Measurements from ENCODE around the gene SRGAP3. TPM values are rescaled to one million over a fixed set of nuclear protein-coding genes. Genes with fewer than 3 reads are reported as not detected.

Gene SRGAP3
- total RNA-seq, 4 donors from 2014 or later: 13.1 to 84.9 (median 27.4) TPM

DNA sequence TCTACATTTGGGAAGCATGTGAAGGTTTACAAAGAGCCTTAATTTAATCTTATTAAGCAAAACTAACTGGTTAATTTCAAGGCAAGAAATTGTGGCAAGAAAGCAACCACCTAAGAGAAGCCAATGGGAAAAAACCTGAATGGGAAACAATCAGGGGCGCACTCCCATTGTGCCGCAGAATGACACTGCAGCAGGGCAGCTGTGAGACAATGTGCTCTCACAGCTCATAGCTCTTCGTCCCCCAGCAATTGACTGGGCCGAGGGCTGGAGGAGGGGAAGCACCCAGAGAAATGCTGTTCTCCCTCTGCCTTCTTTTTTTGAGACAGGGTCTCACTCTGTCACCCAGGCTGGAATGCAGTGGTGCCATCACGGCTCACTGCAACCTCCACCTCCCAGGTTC lies 192.9 kb downstream of the SRGAP3 start:
- no peak for TF ChIP-seq EP300 (IDR thresholded peaks at IDR 0.05)
- TF ChIP-seq POLR2AphosphoS5 (IDR thresholded peaks at IDR 0.05): no peak
- no peak for TF ChIP-seq POLR2A (IDR thresholded peaks at IDR 0.05)
- TF ChIP-seq, protein P1, sequence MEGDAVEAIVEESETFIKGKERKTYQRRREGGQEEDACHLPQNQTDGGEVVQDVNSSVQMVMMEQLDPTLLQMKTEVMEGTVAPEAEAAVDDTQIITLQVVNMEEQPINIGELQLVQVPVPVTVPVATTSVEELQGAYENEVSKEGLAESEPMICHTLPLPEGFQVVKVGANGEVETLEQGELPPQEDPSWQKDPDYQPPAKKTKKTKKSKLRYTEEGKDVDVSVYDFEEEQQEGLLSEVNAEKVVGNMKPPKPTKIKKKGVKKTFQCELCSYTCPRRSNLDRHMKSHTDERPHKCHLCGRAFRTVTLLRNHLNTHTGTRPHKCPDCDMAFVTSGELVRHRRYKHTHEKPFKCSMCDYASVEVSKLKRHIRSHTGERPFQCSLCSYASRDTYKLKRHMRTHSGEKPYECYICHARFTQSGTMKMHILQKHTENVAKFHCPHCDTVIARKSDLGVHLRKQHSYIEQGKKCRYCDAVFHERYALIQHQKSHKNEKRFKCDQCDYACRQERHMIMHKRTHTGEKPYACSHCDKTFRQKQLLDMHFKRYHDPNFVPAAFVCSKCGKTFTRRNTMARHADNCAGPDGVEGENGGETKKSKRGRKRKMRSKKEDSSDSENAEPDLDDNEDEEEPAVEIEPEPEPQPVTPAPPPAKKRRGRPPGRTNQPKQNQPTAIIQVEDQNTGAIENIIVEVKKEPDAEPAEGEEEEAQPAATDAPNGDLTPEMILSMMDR (IDR thresholded peaks at IDR 0.05): no peak
- Histone ChIP-seq H3K27me3 (no peaks in the 10 kb centered on the region), H3K36me3 (peaks cover 48% of the 10 kb centered on the region), H3K9me3 (no peaks in the 10 kb centered on the region), H3K27ac (no peak overlapping the region), H3K4me3 (no peak overlapping the region), H3K4me1 (no peaks in the 10 kb centered on the region)
- DNase-seq (ENCODE audit: low spot score in 2 of 2): no peak
- WGBS: 86% methylated on average over 5 of the region's 5 CpGs

- 89% methylated on average over 20 of the region's 20 CpGs for WGBS
- no peak for TF ChIP-seq POLR2A (IDR thresholded peaks at IDR 0.05)
- TF ChIP-seq EP300 (IDR thresholded peaks at IDR 0.05): no peak
- TF ChIP-seq POLR2AphosphoS5 (IDR thresholded peaks at IDR 0.05): no peak
- Histone ChIP-seq H3K9me3 (no peaks in the 10 kb centered on the region), H3K36me3 (peaks cover 20% of the 10 kb centered on the region), H3K27me3 (no peaks in the 10 kb centered on the region), H3K27ac (no peak overlapping the region), H3K4me1 (no peaks in the 10 kb centered on the region), H3K4me3 (no peak overlapping the region)
- no peak for DNase-seq (ENCODE audit: low spot score in 2 of 2)
These were observed 201.7 kb downstream of the SRGAP3 start for GRCh38 chr3:9047452-9048346.

DNA sequence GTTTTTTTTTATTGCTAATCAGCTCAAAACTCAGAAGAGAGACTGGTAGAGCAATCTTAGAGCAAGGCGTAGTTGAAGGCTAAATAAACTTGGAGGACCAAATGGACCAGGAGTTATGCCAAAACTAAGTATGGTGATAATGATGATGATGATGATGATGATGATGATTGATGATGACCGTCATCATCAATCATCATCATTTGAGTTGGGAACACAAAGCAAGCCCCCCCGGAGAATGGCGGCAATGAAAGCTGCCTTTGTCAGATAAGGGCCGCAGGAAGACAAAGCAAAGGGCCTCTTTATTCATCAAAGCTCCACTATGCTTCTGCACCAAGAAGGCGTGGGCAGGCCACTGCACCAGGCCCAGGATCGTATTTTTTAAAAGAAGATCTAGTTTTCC lies 204.1 kb downstream of the SRGAP3 start:
- WGBS: 91% methylated on average over 7 of the region's 7 CpGs
- H3K36me3 ChIP-seq: peaks cover 8% of the 10 kb centered on the region
- TF ChIP-seq POLR2A (IDR thresholded peaks at IDR 0.05): no peak
- TF ChIP-seq POLR2AphosphoS5 (IDR thresholded peaks at IDR 0.05): no peak
- TF ChIP-seq EP300 (IDR thresholded peaks at IDR 0.05): no peak
- TF ChIP-seq, protein P1 (IDR thresholded peaks at IDR 0.05): no peak
- no peak for DNase-seq (ENCODE audit: low spot score in 2 of 2)
- H3K9me3 ChIP-seq: no peaks in the 10 kb centered on the region
- no peak overlapping the region for H3K4me3 ChIP-seq
- H3K27me3 ChIP-seq: no peaks in the 10 kb centered on the region
- no peak overlapping the region for H3K27ac ChIP-seq
- H3K4me1 ChIP-seq: no peaks in the 10 kb centered on the region

DNA sequence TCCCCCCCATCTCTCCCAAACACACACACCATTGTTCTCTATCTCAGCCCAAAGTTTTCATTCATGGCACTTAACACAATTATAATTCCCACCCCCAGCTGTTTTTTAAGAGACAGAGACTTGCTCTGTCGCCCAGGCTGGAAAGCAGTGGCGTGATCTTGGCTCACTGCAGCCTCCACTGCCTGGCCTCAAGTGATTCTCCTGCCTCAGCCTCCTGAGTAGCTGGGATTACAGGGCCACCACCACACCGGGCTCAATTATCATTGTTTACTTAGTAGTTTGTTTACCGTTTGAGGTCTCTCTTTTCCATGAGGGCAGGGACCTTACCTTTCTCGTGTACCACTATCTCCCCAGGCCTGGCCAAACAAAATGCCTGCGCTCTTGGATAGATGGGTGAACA lies 206.4 kb downstream of the SRGAP3 start:
- Histone ChIP-seq H3K4me3 (no peak overlapping the region), H3K36me3 (peaks cover 5% of the 10 kb centered on the region), H3K27me3 (no peaks in the 10 kb centered on the region), H3K4me1 (no peaks in the 10 kb centered on the region), H3K9me3 (no peaks in the 10 kb centered on the region), H3K27ac (no peak overlapping the region)
- DNase-seq (ENCODE audit: low spot score in 2 of 2): no peak
- no peak for TF ChIP-seq EP300 (IDR thresholded peaks at IDR 0.05)
- WGBS: 81% methylated on average over 6 of the region's 6 CpGs

DNA sequence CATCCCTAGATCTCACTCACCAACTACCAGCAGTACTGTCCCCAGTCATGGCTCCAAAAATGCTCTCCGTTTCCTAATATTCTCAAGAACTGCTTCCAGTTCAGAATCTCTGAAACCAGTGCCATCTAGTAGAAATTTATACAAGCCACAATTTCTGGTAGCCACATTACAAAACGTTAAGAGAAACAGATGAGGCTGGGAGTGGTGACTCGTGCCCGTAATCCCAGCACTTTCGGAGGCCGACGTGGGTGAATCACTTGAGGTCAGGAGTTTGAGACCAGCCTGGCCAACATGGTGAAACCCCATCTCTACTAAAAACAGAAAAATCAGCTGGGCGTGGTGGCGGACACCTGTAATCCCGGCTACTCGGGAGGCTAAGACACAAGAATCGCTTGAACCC lies 207.8 kb downstream of the SRGAP3 start:
- TF ChIP-seq, protein P1 (IDR thresholded peaks at IDR 0.05): no peak
- no peak overlapping the region for H3K4me3 ChIP-seq
- WGBS: 97% methylated on average over 12 of the region's 12 CpGs

GRCh38 chr3:9040996-9041395 lies 208.4 kb downstream of the SRGAP3 start:
- no peaks in the 10 kb centered on the region for H3K27me3 ChIP-seq
- H3K27ac ChIP-seq: no peak overlapping the region
- DNase-seq (ENCODE audit: low spot score in 2 of 2): no peak
- H3K36me3 ChIP-seq: peaks cover under 1% of the 10 kb centered on the region
- H3K4me1 ChIP-seq: peaks cover 19% of the 10 kb centered on the region
- WGBS: 60% methylated on average over 2 of the region's 2 CpGs
- TF ChIP-seq POLR2A (IDR thresholded peaks at IDR 0.05) (no peak), EP300 (IDR thresholded peaks at IDR 0.05) (no peak), POLR2AphosphoS5 (IDR thresholded peaks at IDR 0.05) (no peak)
- TF ChIP-seq, protein P1 (IDR thresholded peaks at IDR 0.05): no peak
- H3K9me3 ChIP-seq: no peaks in the 10 kb centered on the region
- no peak overlapping the region for H3K4me3 ChIP-seq

More for the DNA sequence above, 207.8 kb downstream of the SRGAP3 start:
- Histone ChIP-seq H3K9me3 (no peaks in the 10 kb centered on the region), H3K27ac (no peak overlapping the region), H3K27me3 (no peaks in the 10 kb centered on the region), H3K36me3 (peaks cover 5% of the 10 kb centered on the region), H3K4me1 (peaks cover 13% of the 10 kb centered on the region)
- no peak for DNase-seq (ENCODE audit: low spot score in 2 of 2)
